22Rv1 (cell line): ENCODE results near the gene IRX5.

Experiments
- H3K27ac ChIP-seq: fragments of 450-650 bp; 2 replicates; pipeline ENCODE4 v1.5.1; 2017
- ZFX ChIP-seq: fragments of 450-650 bp; IDR thresholded peaks from 2 replicates; pipeline ENCODE4 v1.6.1; 2017; ENCODE audit warnings: antibody characterized with exemption, borderline replicate concordance
- TF ChIP-seq, protein P1 (sequence below): fragments of 450-650 bp; IDR thresholded peaks from 2 replicates; pipeline ENCODE4 v1.5.1; 2017; ENCODE audit warnings: mild to moderate bottlenecking

Gene IRX5

DNA sequence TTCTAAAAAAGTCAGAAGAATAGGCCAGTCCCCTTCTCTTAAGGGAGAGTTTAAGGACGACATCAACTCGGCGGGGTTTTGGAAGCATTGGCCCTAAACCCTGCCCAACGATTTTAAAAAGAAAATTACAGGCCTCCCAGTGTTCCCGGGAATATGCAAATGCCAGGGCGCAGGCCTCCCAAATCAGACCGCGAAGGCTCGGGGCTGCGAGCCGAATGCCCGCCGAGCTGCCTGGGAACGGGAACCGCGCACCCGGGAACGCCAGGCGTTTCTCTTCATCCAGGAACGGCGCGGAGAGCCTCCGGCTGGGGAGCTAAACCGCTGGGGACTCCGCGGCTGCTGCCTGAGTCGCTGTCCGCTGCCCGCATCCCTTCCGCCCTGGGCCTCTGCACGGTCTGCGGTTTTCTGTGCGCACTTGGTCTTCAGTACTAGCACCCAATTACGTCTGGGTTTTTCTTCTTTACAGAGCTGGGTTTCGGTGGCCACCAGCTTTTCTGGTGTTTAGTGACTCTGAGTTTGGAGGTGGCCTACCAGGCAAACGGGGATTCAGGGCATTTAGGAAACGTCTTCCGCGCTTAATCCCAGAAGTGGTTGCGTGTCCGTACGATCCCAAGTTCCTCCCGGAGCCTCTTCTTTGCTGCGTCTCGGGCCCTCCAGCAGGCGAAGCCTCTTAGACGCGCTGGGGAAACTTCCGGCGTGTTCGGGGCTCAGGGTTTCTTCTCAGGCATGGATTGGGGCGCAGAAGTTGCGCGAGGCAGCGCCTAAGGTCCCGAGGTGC lies 5.7 kb downstream of the IRX5 start:
- no peak overlapping the region for H3K27ac ChIP-seq
- TF ChIP-seq ZFX: no peak
- TF ChIP-seq, protein P1, sequence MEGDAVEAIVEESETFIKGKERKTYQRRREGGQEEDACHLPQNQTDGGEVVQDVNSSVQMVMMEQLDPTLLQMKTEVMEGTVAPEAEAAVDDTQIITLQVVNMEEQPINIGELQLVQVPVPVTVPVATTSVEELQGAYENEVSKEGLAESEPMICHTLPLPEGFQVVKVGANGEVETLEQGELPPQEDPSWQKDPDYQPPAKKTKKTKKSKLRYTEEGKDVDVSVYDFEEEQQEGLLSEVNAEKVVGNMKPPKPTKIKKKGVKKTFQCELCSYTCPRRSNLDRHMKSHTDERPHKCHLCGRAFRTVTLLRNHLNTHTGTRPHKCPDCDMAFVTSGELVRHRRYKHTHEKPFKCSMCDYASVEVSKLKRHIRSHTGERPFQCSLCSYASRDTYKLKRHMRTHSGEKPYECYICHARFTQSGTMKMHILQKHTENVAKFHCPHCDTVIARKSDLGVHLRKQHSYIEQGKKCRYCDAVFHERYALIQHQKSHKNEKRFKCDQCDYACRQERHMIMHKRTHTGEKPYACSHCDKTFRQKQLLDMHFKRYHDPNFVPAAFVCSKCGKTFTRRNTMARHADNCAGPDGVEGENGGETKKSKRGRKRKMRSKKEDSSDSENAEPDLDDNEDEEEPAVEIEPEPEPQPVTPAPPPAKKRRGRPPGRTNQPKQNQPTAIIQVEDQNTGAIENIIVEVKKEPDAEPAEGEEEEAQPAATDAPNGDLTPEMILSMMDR: no peak

DNA sequence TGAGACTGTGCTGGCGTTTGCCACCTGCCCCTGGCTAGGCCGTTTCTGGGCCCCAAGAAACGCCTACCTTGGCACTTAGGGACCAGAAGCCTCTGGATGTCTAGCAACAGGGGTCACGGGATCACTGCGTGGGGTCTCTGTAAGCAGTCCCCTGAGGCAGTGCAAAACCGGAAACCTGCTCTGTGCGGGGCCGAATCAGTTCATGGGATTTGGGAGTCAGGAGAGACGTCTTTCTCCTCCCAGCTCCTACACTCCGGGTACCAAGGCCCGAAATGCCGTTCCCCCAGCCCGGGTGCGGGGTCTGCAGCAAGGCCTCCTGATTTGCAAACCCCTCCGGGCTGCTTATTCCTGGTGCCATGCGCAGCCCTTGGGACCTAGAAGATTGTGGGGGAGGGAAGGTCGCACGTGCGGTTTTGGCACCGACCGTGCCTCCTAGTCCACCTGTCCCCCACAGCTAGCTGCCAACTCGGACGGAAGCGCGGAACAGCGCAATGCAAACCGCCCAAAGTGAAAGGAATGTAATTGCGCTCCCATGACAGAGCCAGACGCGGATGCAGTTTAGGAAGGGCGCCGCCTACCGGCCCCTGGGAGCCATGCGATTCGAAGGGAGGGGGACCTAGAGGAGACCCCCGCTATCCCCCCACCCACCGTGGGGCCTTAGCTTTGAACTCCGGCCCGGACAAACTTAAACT lies 6.5 kb downstream of the IRX5 start:
- no peak for TF ChIP-seq ZFX
- TF ChIP-seq, protein P1: peak; percentile 18; the same call in 1 of the 2 replicates
- H3K27ac ChIP-seq: no peak overlapping the region

DNA sequence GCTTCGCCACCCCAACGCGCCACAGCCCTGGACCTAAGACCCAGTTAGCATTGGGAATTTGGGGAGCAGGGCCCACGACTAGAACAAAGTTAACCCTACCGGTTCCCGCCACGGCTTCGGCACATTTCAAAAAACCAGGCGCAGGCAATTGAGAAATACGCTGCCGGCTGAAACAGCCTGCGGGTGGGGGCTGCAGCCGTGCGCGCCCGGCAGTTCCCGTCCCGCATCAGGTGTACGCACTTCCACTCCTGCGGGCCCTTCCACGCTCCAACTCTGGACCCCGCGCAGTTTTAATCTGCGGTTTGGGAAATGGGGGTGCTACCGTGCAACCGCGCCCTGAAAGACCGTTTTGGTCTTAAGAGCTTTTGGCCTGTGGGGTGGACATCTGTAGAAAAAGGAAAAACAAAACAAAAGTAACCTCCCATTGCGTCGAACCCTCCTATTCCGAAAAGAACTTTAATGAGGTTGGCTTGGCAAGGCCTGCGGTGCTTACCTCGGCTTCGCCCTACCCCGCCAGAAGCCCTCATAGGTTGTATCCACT lies 7.1 kb downstream of the IRX5 start:
- no peak for TF ChIP-seq ZFX
- TF ChIP-seq, protein P1: no peak; the same call in 1 of the 2 replicates
- H3K27ac ChIP-seq: no peak overlapping the region

DNA sequence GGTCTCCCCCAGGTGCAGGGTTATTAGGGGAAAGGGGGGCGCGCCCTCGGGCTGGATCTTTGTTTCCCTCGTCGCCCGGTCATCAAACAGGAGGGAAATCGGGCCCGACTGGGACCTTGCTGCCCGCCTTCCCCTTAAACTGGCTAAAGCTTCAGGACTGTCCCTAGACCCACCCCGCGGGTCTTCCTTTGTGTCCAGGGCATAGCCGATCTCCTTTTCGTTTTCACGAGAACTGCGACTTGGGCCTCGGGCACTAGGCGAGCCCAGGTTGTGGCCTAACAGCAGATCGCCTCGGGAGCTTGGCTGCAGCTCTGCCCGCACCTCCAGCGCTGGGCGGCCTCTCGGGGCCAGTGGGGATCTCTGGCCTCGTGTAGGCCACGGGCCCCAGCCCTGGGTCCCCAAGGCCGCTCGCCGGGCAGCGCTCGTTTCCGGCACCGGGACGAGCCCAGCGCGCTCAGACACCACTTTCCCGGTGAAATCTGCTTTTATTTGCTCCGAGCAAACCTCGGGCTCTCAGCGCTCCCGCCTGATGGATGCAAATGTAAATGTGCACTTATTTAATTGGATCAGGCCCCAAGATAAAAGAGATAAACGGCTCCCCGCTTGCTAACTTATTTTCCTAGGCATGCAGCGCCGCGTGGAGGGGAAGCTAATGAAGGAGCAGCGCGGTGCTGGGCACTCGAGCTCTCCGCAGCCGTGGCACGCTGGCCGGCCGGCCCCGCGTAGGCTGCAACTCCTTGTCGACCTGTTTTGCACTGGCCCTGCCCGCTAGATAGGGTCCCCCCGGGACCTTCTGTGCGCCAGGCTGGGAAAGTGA lies 7.8 kb downstream of the IRX5 start:
- no peak overlapping the region for H3K27ac ChIP-seq
- no peak for TF ChIP-seq ZFX
- TF ChIP-seq, protein P1: no peak

DNA sequence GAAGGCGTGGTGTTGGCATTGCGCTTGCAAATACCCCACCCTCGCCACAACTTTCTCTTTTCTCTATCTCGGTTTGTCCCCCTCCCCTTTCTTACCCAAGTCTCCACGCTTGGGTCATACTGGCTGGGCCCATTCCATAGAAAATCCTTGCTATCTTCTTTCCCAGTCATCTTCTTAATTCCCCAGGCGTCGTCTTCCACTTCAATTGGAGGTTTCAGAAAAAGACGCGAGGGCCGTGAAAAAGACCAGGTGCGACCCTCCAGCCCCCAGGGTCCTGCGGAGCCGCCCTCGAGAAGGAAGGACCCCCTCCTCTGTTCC lies 8.3 kb downstream of the IRX5 start:
- no peak for TF ChIP-seq ZFX
- TF ChIP-seq, protein P1: no peak
- no peak overlapping the region for H3K27ac ChIP-seq

DNA sequence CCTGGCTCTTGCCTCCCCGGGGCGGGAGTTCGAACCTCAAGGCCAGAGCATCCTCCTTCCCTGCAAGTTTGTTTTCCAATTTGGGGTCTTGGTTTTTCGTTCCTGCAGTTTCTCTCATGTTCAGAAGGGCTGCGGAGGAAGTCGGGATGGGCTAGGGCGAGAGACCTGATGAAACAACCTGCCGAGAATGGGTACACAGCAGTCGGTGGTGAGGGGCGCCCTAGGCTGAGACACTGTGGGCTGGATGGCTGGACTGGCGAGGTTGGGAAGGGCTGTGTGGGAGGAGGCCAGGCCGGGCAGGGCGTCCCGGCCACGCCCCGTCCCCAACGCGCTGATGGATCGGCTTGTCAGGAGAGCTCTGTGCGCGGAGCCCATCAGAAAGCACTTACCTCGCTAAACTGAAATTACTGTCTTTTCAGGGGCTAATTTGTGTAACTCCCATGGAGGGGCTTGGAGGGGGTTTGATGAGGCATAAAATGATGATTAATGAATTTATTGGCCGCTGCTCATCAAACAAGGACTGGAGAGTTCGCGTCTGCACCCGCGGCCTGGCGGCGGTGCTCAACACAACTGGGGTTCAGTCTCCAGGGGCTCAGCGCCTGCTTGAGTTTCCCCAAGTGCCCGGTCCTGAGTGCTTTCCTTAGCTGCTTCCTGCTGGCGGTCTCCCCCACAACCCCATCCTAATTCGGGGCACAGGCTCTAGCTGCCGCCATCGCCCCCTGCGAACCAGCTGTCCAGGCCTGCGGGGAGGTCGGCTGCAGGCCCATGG lies 9.0 kb downstream of the IRX5 start:
- TF ChIP-seq, protein P1: no peak
- no peak for TF ChIP-seq ZFX
- no peak overlapping the region for H3K27ac ChIP-seq
